Inferior parietal cortex (tissue), 1 donor: ENCODE measurements around the gene POLR2C.
"Not testable (repeated sequence)": the region's sequence is repeated elsewhere in the genome, so short reads cannot be mapped to it uniquely, and the experiment has no call there.

Source experiments
- DNase-seq: peaks from one replicate; pipeline ENCODE4 v3.0.0-alpha.2; 2016; ENCODE audit errors: extremely low spot score

POLR2C gene

GRCh38 chr16:57462209-57462977, at the start of gene POLR2C:
Gene POLR2C, plus strand, starts transcription at chr16:57462679. Its CDS starts 46 bp downstream, at chr16:57462725.
- peak; percentile 90 for DNase-seq

GRCh38 chr16:57413301-57413730, 49.2 kb upstream of the POLR2C start:
- DNase-seq: no peak

GRCh38 chr16:57413733-57414132, 48.7 kb upstream of the POLR2C start:
- DNase-seq: no peak

GRCh38 chr16:57416084-57416483, 46.4 kb upstream of the POLR2C start:
- no peak for DNase-seq

- DNase-seq: no peak
Measured at GRCh38 chr16:57419506-57419905, 43.0 kb upstream of the POLR2C start.

GRCh38 chr16:57422026-57422944, 40.2 kb upstream of the POLR2C start:
- peak; percentile 41 for DNase-seq

- DNase-seq: no peak
Measured at GRCh38 chr16:57423152-57423551, 39.3 kb upstream of the POLR2C start.

GRCh38 chr16:57424583-57424982, 37.9 kb upstream of the POLR2C start:
- DNase-seq: no peak

GRCh38 chr16:57426356-57426755, 36.1 kb upstream of the POLR2C start:
- no peak for DNase-seq

- DNase-seq: no peak
Measured at GRCh38 chr16:57427307-57427706, 35.2 kb upstream of the POLR2C start.

- DNase-seq: no peak
Measured at GRCh38 chr16:57427824-57428223, 34.7 kb upstream of the POLR2C start.

GRCh38 chr16:57430955-57431354, 31.5 kb upstream of the POLR2C start:
- DNase-seq: no peak

GRCh38 chr16:57432505-57432904, 30.0 kb upstream of the POLR2C start:
- no peak for DNase-seq

GRCh38 chr16:57432989-57433388, 29.5 kb upstream of the POLR2C start:
- DNase-seq: no peak

GRCh38 chr16:57434003-57434402, 28.5 kb upstream of the POLR2C start:
- DNase-seq: no peak

- no peak for DNase-seq
Measured at GRCh38 chr16:57435838-57436237, 26.6 kb upstream of the POLR2C start.

- not testable (repeated sequence) for DNase-seq
Measured at GRCh38 chr16:57439947-57440346, 22.5 kb upstream of the POLR2C start.

GRCh38 chr16:57440551-57440950, 21.9 kb upstream of the POLR2C start:
- not testable (repeated sequence) for DNase-seq

- DNase-seq: no peak
Measured at GRCh38 chr16:57444711-57445110, 17.8 kb upstream of the POLR2C start.

- DNase-seq: no peak
Measured at GRCh38 chr16:57445510-57445909, 17.0 kb upstream of the POLR2C start.

GRCh38 chr16:57446531-57447185, 15.8 kb upstream of the POLR2C start:
- DNase-seq: no peak
